Stimulated activated CD4-positive, alpha-beta T cell treated with anti-CD3 and anti-CD28 coated beads, Interleukin-15, amount 100 ng/mL, for 48 hours (primary cell): ENCODE measurements around the gene RHOT1.
A peak's percentile ranks its signal among the peaks of the same experiment; 100 is the strongest.
"Not testable (repeated sequence)": the region's sequence is repeated elsewhere in the genome, so short reads cannot be mapped to it uniquely, and the experiment has no call there.

ENCODE experiments used
- DNase-seq, 2 donors: peaks; one replicate each; pipeline ENCODE4 v3.0.0-alpha.2; 2020; ENCODE audit warnings: low read depth in 2 of 2

Gene RHOT1

GRCh38 chr17:32142038-32142856 lies at the start of gene RHOT1:
TSS of gene RHOT1 (plus strand) at chr17:32142502. CDS start at chr17:32142693, 191 bp downstream.
- peak; percentile 37 to 62 for DNase-seq

- DNase-seq: no peak
Measured at GRCh38 chr17:32099686-32100085, 42.6 kb upstream of the RHOT1 start.

- DNase-seq: not testable (repeated sequence)
Measured at GRCh38 chr17:32100323-32100722, 42.0 kb upstream of the RHOT1 start.

- no peak for DNase-seq
Measured at GRCh38 chr17:32100971-32101631, 41.2 kb upstream of the RHOT1 start.

- DNase-seq: no peak
Measured at GRCh38 chr17:32102172-32102571, 40.1 kb upstream of the RHOT1 start.

- no peak for DNase-seq
Measured at GRCh38 chr17:32102646-32103186, 39.6 kb upstream of the RHOT1 start.

- no peak for DNase-seq
Measured at GRCh38 chr17:32103476-32104113, 38.7 kb upstream of the RHOT1 start.

- DNase-seq: no peak
Measured at GRCh38 chr17:32104158-32104557, 38.1 kb upstream of the RHOT1 start.

- not testable (repeated sequence) for DNase-seq
Measured at GRCh38 chr17:32106471-32106981, 35.8 kb upstream of the RHOT1 start.

GRCh38 chr17:32107194-32107593 lies 35.1 kb upstream of the RHOT1 start:
- DNase-seq: not testable (repeated sequence)

GRCh38 chr17:32110596-32110995 lies 31.7 kb upstream of the RHOT1 start:
- DNase-seq: no peak

GRCh38 chr17:32111141-32111771 lies 31.0 kb upstream of the RHOT1 start:
- peak in 1 of 2 donors; percentile 14 for DNase-seq

- no peak for DNase-seq
Measured at GRCh38 chr17:32112416-32112815, 29.9 kb upstream of the RHOT1 start.

GRCh38 chr17:32114536-32114935 lies 27.8 kb upstream of the RHOT1 start:
- no peak for DNase-seq

- not testable (repeated sequence) for DNase-seq
Measured at GRCh38 chr17:32115546-32115945, 26.8 kb upstream of the RHOT1 start.

GRCh38 chr17:32116937-32117336 lies 25.4 kb upstream of the RHOT1 start:
- no peak for DNase-seq

GRCh38 chr17:32117399-32117798 lies 24.9 kb upstream of the RHOT1 start:
- DNase-seq: no peak

- DNase-seq: not testable (repeated sequence)
Measured at GRCh38 chr17:32118088-32118487, 24.2 kb upstream of the RHOT1 start.

GRCh38 chr17:32118835-32119234 lies 23.5 kb upstream of the RHOT1 start:
- no peak for DNase-seq

- DNase-seq: no peak
Measured at GRCh38 chr17:32120141-32120540, 22.2 kb upstream of the RHOT1 start.

GRCh38 chr17:32120716-32121115 lies 21.6 kb upstream of the RHOT1 start:
- no peak for DNase-seq

GRCh38 chr17:32123782-32124181 lies 18.5 kb upstream of the RHOT1 start:
- no peak for DNase-seq
